ENCODE measurements around the gene MAP3K7CL. TPM values are rescaled to one million over a fixed set of nuclear protein-coding genes. Genes with fewer than 3 reads are reported as not detected.

Gene MAP3K7CL
- total RNA-seq, 4 donors from 2014 or later = 1.6 to 2.8 (median 1.9) TPM

DNA sequence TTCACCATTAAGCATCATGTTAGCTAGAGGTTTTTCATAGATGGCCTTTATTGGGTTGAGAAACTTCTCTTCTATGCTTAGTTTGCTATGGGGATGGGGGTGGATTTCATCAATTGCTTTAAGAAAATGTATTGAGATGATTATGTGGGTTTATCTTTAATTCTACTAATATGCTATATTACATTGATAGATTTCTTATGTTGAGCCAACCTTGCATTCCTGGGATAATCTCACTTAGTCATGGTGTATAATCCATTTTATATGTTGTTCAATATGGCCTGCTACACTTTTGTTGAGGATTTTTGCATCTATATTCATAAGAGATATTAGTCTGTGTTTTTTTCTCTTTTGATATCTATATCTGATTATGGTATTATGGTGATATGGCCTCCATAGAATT lies 70.7 kb downstream of the MAP3K7CL start:
- Histone ChIP-seq H3K9me3 (peaks cover 0 to 17% (median 10%) of the 10 kb centered on the region in 4 donors), H3K4me1 (peaks cover 2 to 9% (median 6%) of the 10 kb centered on the region in 4 donors), H3K27me3 (no peaks in the 10 kb centered on the region), H3K4me3 (no peak overlapping the region), H3K36me3 (no peaks in the 10 kb centered on the region), H3K27ac (replicated peaks in 1 of 4) (no peak overlapping the region)
- intact Hi-C loops (cut with DNase I) = no loop called here
- TF ChIP-seq, protein P1, sequence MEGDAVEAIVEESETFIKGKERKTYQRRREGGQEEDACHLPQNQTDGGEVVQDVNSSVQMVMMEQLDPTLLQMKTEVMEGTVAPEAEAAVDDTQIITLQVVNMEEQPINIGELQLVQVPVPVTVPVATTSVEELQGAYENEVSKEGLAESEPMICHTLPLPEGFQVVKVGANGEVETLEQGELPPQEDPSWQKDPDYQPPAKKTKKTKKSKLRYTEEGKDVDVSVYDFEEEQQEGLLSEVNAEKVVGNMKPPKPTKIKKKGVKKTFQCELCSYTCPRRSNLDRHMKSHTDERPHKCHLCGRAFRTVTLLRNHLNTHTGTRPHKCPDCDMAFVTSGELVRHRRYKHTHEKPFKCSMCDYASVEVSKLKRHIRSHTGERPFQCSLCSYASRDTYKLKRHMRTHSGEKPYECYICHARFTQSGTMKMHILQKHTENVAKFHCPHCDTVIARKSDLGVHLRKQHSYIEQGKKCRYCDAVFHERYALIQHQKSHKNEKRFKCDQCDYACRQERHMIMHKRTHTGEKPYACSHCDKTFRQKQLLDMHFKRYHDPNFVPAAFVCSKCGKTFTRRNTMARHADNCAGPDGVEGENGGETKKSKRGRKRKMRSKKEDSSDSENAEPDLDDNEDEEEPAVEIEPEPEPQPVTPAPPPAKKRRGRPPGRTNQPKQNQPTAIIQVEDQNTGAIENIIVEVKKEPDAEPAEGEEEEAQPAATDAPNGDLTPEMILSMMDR (IDR thresholded peaks at IDR 0.05) = no peak
- no peak for TF ChIP-seq POLR2AphosphoS5 (IDR thresholded peaks at IDR 0.05)
- no peak for TF ChIP-seq POLR2A (IDR thresholded peaks at IDR 0.05; ENCODE audit: low read depth)
- no peak for TF ChIP-seq EP300 (IDR thresholded peaks at IDR 0.05)
- no peak for DNase-seq (ENCODE audit: extremely low spot score)

- H3K4me3 ChIP-seq = no peak overlapping the region
- H3K9me3 ChIP-seq = peaks cover 0 to 13% (median 10%) of the 10 kb centered on the region in 4 donors
- TF ChIP-seq, protein P1 (IDR thresholded peaks at IDR 0.05) = no peak
- no peak for TF ChIP-seq POLR2AphosphoS5 (IDR thresholded peaks at IDR 0.05)
- no peak for TF ChIP-seq EP300 (IDR thresholded peaks at IDR 0.05)
- TF ChIP-seq POLR2A (IDR thresholded peaks at IDR 0.05; ENCODE audit: low read depth) = no peak
- 95% methylated on average over 5 of the region's 5 CpGs for WGBS
- no peak overlapping the region for H3K27ac ChIP-seq (replicated peaks in 1 of 4)
- intact Hi-C loops (cut with DNase I) = no loop called here
- no peaks in the 10 kb centered on the region for H3K36me3 ChIP-seq
- peaks cover 4 to 14% (median 8%) of the 10 kb centered on the region in 4 donors for H3K4me1 ChIP-seq
- H3K27me3 ChIP-seq = no peaks in the 10 kb centered on the region
- DNase-seq (ENCODE audit: extremely low spot score) = no peak
Measured at GRCh38 chr21:29205009-29205408, 74.6 kb downstream of the MAP3K7CL start.

- 90% methylated on average over 3 of the region's 3 CpGs for WGBS
- Histone ChIP-seq H3K27ac (replicated peaks in 1 of 4) (no peak overlapping the region), H3K9me3 (peaks cover 0 to 8% (median 6%) of the 10 kb centered on the region in 4 donors), H3K27me3 (no peaks in the 10 kb centered on the region), H3K4me3 (no peak overlapping the region), H3K4me1 (peaks cover 4 to 14% (median 8%) of the 10 kb centered on the region in 4 donors), H3K36me3 (no peaks in the 10 kb centered on the region)
- intact Hi-C loops (cut with DNase I) = no loop called here
- no peak for DNase-seq (ENCODE audit: extremely low spot score)
- TF ChIP-seq, protein P1 (IDR thresholded peaks at IDR 0.05) = no peak
- TF ChIP-seq POLR2AphosphoS5 (IDR thresholded peaks at IDR 0.05) = no peak
- no peak for TF ChIP-seq POLR2A (IDR thresholded peaks at IDR 0.05; ENCODE audit: low read depth)
- no peak for TF ChIP-seq EP300 (IDR thresholded peaks at IDR 0.05)
Measured at GRCh38 chr21:29205988-29206387, 75.5 kb downstream of the MAP3K7CL start.

DNA sequence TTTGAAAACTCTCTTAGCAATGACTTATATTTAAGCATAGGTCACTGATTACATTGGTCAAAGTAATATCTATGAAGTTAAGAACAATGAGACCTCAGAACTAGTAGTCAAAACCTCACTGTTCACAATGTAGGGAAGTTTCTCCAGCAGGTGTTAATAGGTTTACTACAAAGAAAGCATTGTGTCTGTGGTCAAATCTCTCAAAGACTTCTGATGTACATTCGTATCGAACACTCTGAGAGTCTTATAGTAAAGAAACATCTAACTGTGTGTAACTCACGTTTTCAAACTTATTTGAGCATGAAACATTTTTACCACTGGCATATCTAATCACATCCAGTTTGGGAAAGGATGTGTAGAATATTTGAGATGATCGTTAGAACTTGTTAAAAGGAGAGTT lies 76.0 kb downstream of the MAP3K7CL start:
- 91% methylated on average over 4 of the region's 4 CpGs for WGBS
- no peak overlapping the region for H3K4me3 ChIP-seq
- TF ChIP-seq EP300 (IDR thresholded peaks at IDR 0.05) = no peak
- no peak for TF ChIP-seq POLR2AphosphoS5 (IDR thresholded peaks at IDR 0.05)
- no peak for TF ChIP-seq POLR2A (IDR thresholded peaks at IDR 0.05; ENCODE audit: low read depth)
- H3K27me3 ChIP-seq = no peaks in the 10 kb centered on the region
- H3K4me1 ChIP-seq = peaks cover 4 to 14% (median 8%) of the 10 kb centered on the region in 4 donors
- intact Hi-C loops (cut with DNase I) = no loop called here
- DNase-seq (ENCODE audit: extremely low spot score) = no peak
- no peak overlapping the region for H3K27ac ChIP-seq (replicated peaks in 1 of 4)
- peaks cover 0 to 4% (median 2%) of the 10 kb centered on the region in 4 donors for H3K9me3 ChIP-seq
- no peaks in the 10 kb centered on the region for H3K36me3 ChIP-seq

DNA sequence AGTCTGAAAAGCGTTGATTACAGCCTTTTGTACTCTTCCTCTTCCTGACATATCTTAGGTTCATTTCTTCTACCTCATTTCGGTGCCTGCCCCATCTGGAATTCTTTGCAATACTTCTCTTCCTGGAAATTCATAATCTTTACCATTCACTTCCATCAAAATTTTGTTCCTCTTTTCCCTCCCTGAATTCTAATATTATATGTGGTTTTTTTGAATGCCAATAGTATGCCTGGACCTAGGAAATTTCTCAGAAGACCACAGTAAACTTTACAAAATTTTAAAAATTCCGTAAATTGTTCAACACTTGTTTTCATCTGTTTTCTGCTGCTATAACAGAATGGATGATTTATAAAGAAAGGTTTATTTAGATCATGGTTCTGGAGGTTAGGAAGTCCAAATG lies 76.8 kb downstream of the MAP3K7CL start:
- Histone ChIP-seq H3K27ac (replicated peaks in 1 of 4) (no peak overlapping the region), H3K4me1 (peaks cover 4 to 14% (median 8%) of the 10 kb centered on the region in 4 donors), H3K27me3 (no peaks in the 10 kb centered on the region), H3K4me3 (no peak overlapping the region), H3K36me3 (no peaks in the 10 kb centered on the region), H3K9me3 (no peaks in the 10 kb centered on the region)
- intact Hi-C loops (cut with DNase I) = no loop called here
- DNase-seq (ENCODE audit: extremely low spot score) = no peak
- TF ChIP-seq EP300 (IDR thresholded peaks at IDR 0.05) = no peak
- 86% methylated on average over 3 of the region's 3 CpGs for WGBS
